Tibial nerve (tissue), 4 donors: Measurements from ENCODE around the gene TNNI3K.

ENCODE experiments used
- CTCF ChIP-seq, 5 experiments: fragments of 200-600 bp in 3 of 5; fragments of 450-650 bp in 2 of 5; sonication (generic) in 3 of 5; IDR thresholded peaks; one replicate each; pipeline ENCODE4 v1.5.1; 2016 to 2019; ENCODE audit warnings: antibody characterized with exemption in 5 of 5, mild to moderate bottlenecking in 3 of 5, moderate library complexity in 2 of 5
- EP300 ChIP-seq, 2 donors: sonication (generic); formaldehyde crosslinking; IDR thresholded peaks; one replicate each; pipeline ENCODE4 v1.6.1; 2017; ENCODE audit warnings: antibody characterized with exemption in 2 of 2, mild to moderate bottlenecking in 1 of 2
- POLR2A ChIP-seq, 2 donors: fragments of 450-650 bp; IDR thresholded peaks; one replicate each; pipeline ENCODE4 v1.6.1; 2017; ENCODE audit warnings: antibody characterized with exemption in 2 of 2, mild to moderate bottlenecking in 2 of 2, moderate library complexity in 2 of 2

GRCh38 chr1:74480068-74480467 is 244.9 kb downstream of the TNNI3K start:
- TF ChIP-seq CTCF (IDR thresholded peaks at IDR 0.05) (no peak), EP300 (IDR thresholded peaks at IDR 0.05) (no peak), POLR2A (IDR thresholded peaks at IDR 0.05) (no peak)
